ENCODE data around the gene CLDN6.

Gene CLDN6

DNA sequence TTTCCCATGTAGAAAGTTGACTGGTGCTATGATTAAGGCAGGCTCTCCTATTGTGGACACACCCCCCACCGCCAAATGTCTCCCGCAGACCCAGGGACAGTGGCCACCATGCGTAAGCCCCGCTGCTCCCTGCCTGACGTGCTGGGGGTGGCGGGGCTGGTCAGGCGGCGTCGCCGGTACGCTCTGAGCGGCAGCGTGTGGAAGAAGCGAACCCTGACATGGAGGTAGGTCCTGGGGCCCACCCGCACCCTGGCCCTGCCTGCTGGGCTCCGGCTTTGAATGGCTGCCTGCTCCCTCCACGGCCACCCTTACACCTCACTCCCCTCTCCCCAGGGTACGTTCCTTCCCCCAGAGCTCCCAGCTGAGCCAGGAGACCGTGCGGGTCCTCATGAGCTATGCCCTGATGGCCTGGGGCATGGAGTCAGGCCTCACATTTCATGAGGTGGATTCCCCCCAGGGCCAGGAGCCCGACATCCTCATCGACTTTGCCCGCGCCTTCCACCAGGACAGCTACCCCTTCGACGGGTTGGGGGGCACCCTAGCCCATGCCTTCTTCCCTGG lies 32.0 kb upstream of the CLDN6 start:
- TF ChIP-seq, protein P1, sequence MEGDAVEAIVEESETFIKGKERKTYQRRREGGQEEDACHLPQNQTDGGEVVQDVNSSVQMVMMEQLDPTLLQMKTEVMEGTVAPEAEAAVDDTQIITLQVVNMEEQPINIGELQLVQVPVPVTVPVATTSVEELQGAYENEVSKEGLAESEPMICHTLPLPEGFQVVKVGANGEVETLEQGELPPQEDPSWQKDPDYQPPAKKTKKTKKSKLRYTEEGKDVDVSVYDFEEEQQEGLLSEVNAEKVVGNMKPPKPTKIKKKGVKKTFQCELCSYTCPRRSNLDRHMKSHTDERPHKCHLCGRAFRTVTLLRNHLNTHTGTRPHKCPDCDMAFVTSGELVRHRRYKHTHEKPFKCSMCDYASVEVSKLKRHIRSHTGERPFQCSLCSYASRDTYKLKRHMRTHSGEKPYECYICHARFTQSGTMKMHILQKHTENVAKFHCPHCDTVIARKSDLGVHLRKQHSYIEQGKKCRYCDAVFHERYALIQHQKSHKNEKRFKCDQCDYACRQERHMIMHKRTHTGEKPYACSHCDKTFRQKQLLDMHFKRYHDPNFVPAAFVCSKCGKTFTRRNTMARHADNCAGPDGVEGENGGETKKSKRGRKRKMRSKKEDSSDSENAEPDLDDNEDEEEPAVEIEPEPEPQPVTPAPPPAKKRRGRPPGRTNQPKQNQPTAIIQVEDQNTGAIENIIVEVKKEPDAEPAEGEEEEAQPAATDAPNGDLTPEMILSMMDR (IDR thresholded peaks at IDR 0.05; ENCODE audit: borderline replicate concordance, insufficient read depth, low read depth, low read length): no peak
- no peak overlapping the region for H3K4me3 ChIP-seq (ENCODE audit: low read depth, low read length)

DNA sequence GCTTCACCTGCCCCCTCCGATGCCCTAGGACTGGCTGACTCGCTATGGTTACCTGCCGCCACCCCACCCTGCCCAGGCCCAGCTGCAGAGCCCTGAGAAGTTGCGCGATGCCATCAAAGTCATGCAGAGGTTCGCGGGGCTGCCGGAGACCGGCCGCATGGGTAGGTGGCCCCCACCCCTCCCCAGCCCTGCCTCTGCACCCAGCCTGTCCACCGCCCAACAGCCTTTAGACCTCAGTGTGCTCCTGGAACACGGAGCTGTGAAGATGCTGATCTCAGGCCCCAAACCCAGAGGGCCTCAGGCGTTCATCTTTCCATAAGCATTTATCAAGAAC lies 29.4 kb upstream of the CLDN6 start:
- TF ChIP-seq, protein P1 (IDR thresholded peaks at IDR 0.05; ENCODE audit: borderline replicate concordance, insufficient read depth, low read depth, low read length): no peak
- no peak overlapping the region for H3K4me3 ChIP-seq (ENCODE audit: low read depth, low read length)

GRCh38 chr16:3046641-3047386 lies 28.8 kb upstream of the CLDN6 start:
- H3K4me3 ChIP-seq (ENCODE audit: low read depth, low read length): peak overlapping the region; percentile 60
- TF ChIP-seq, protein P1 (IDR thresholded peaks at IDR 0.05; ENCODE audit: borderline replicate concordance, insufficient read depth, low read depth, low read length): no peak

- TF ChIP-seq, protein P1 (IDR thresholded peaks at IDR 0.05; ENCODE audit: borderline replicate concordance, insufficient read depth, low read depth, low read length): no peak
- peak within 1 kb of the TSS; percentile 60 for H3K4me3 ChIP-seq (ENCODE audit: low read depth, low read length)
Measured at GRCh38 chr16:3045758-3046640, 28.0 kb upstream of the CLDN6 start, which contains the start of gene MMP25. MMP25 (plus strand) TSS chr16:3046561; CDS start chr16:3046918, 357 bp downstream.

DNA sequence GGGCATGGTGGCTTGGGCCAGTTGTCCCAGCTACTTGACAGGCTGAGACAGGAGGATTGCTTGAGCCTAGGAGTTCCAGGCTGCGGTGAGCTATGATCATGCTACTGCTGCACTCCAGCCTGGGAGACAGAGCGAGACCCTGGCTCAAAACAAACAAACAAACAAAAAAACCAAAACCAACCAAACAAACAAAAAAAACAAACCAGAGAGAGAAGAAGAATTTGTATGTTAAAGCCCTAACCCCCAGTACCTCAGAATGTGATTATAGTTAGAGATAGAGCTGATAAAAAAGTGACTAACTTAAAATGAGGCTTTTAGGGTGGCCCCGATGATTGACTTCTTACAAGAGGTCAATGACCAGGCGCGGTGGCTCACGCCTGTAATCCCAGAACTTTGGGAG lies 26.7 kb upstream of the CLDN6 start:
- TF ChIP-seq, protein P1 (IDR thresholded peaks at IDR 0.05; ENCODE audit: borderline replicate concordance, insufficient read depth, low read depth, low read length): no peak
- H3K4me3 ChIP-seq (ENCODE audit: low read depth, low read length): no peak overlapping the region

- TF ChIP-seq, protein P1 (IDR thresholded peaks at IDR 0.05; ENCODE audit: borderline replicate concordance, insufficient read depth, low read depth, low read length): no peak
- no peak overlapping the region for H3K4me3 ChIP-seq (ENCODE audit: low read depth, low read length)
Measured at GRCh38 chr16:3042376-3042775, 24.4 kb upstream of the CLDN6 start.
